B cell (primary cell): ENCODE data around the gene TEPSIN. TPM values are rescaled to one million over a fixed set of nuclear protein-coding genes. Genes with fewer than 3 reads are reported as not detected.

ENCODE experiments used
- ATAC-seq: fragments of 200-7000 bp; cut with Tn5 transposase; one replicate; pipeline ENCODE4 v1.10.0; 2021; ENCODE audit warnings: low read depth, mild to moderate bottlenecking, moderate number of reproducible peaks, moderate library complexity
- CTCF ChIA-PET: fragments of 350-600 bp; sonication (Branson Sonifier 250); formaldehyde crosslinking; loops from one replicate; lab custom pipeline; 2021; ENCODE audit warnings: antibody characterized with exemption, inconsistent platforms; lab: Charles Lee
- POLR2A ChIA-PET: fragments of 350-600 bp; sonication (Branson Sonifier 250); formaldehyde crosslinking; loops from one replicate; lab custom pipeline; 2021; ENCODE audit warnings: antibody characterized with exemption; lab: Charles Lee
- DNase-seq: peaks from one replicate; pipeline ENCODE4 v3.0.0; 2013
- H2AFZ ChIP-seq: 2 replicates; pipeline ENCODE4 v1.6.1; 2012; ENCODE audit warnings: mild to moderate bottlenecking, low read depth, low read length; ENCODE audit not compliant: insufficient read depth, poor library complexity, severe bottlenecking
- H3K27ac ChIP-seq, 2 donors: 1 replicate in 1 of 2; 2 replicates in 1 of 2; pipeline ENCODE4 v1.5.1; 2012 to 2013; ENCODE audit warnings: low read length in 2 of 2, mild to moderate bottlenecking in 2 of 2, moderate library complexity in 1 of 2
- H3K27me3 ChIP-seq, 4 experiments: fragments of 200-600 bp in 1 of 4; sonication (generic) in 1 of 4; replicated peaks in 1 of 4; 1 replicate in 2 of 4; 2 replicates in 2 of 4; pipeline versions ENCODE4 v1.6.1 to v1.7.0; 2013 to 2016; ENCODE audit warnings: low read length in 3 of 4, mild to moderate bottlenecking in 2 of 4, mixed read lengths in 1 of 4, moderate library complexity in 1 of 4; ENCODE audit not compliant: insufficient read depth in 4 of 4, control insufficient read depth in 3 of 4; ENCODE audit errors: control extremely low read depth in 1 of 4
- H3K36me3 ChIP-seq, 2 experiments: replicated peaks in 1 of 2; 1 replicate in 1 of 2; 2 replicates in 1 of 2; pipeline versions ENCODE4 v1.6.1 to v1.7.1; 2013; ENCODE audit warnings: low read length in 1 of 2; ENCODE audit not compliant: insufficient read depth in 2 of 2, control insufficient read depth in 1 of 2; ENCODE audit errors: control extremely low read depth in 1 of 2, extremely low read depth in 1 of 2
- H3K4me1 ChIP-seq, 2 donors: fragments of 200-600 bp in 1 of 2; sonication (generic) in 1 of 2; 1 replicate in 1 of 2; 2 replicates in 1 of 2; pipeline versions ENCODE4 v1.5.1 to v1.6.1; 2013 to 2017; ENCODE audit warnings: low read length in 2 of 2; ENCODE audit not compliant: control insufficient read depth in 2 of 2, insufficient read depth in 2 of 2
- H3K4me2 ChIP-seq: replicated peaks from 2 replicates; pipeline ENCODE3; 2012; ENCODE audit warnings: mild to moderate bottlenecking, low read depth, low read length; ENCODE audit not compliant: poor library complexity, severe bottlenecking
- H3K4me3 ChIP-seq, 5 experiments: fragments of 200-600 bp in 1 of 5; sonication (generic) in 1 of 5; 1 replicate in 3 of 5; 2 replicates in 2 of 5; pipeline versions ENCODE4 v1.5.1 to v1.7.0; 2011 to 2016; ENCODE audit warnings: low read length in 4 of 5, mild to moderate bottlenecking in 4 of 5, low read depth in 2 of 5, control low read depth in 1 of 5, moderate library complexity in 1 of 5; ENCODE audit not compliant: insufficient read depth in 1 of 5; ENCODE audit errors: control extremely low read depth in 1 of 5, extremely low read depth in 1 of 5
- H3K79me2 ChIP-seq: fragments of 200-600 bp; sonication (generic); one replicate; pipeline ENCODE4 v1.6.0; 2016; ENCODE audit warnings: low read length; ENCODE audit not compliant: control insufficient read depth, insufficient read depth
- H3K9ac ChIP-seq: fragments of 200-600 bp; sonication (generic); 2 replicates; pipeline ENCODE4 v1.6.1; 2017; ENCODE audit warnings: mild to moderate bottlenecking, low read length, moderate library complexity
- H3K9me3 ChIP-seq, 3 donors: one replicate each; pipeline versions ENCODE4 v1.6.1 to v1.7.1; 2013; ENCODE audit warnings: low read length in 2 of 3; ENCODE audit not compliant: control insufficient read depth in 2 of 3, insufficient read depth in 1 of 3; ENCODE audit errors: control extremely low read depth in 1 of 3
- H4K20me1 ChIP-seq: 2 replicates; pipeline ENCODE4 v1.6.0; 2012; ENCODE audit warnings: mild to moderate bottlenecking, low read length; ENCODE audit not compliant: insufficient read depth, control insufficient read depth, poor library complexity, severe bottlenecking
- H3K27ac Mint-ChIP-seq: one replicate; pipeline ENCODE4 v1.8.0; 2021; ENCODE audit warnings: mixed read lengths
- H3K27me3 Mint-ChIP-seq: one replicate; pipeline ENCODE4 v1.8.0; 2021; ENCODE audit warnings: mixed read lengths
- H3K4me1 Mint-ChIP-seq: one replicate; pipeline ENCODE4 v1.8.0; 2021; ENCODE audit warnings: mixed read lengths
- H3K4me3 Mint-ChIP-seq: one replicate; pipeline ENCODE4 v1.8.0; 2021; ENCODE audit warnings: mixed read lengths
- H3K9me3 Mint-ChIP-seq: one replicate; pipeline ENCODE4 v1.8.0; 2022; ENCODE audit warnings: mixed read lengths; ENCODE audit not compliant: insufficient read depth
- EZH2 ChIP-seq: IDR thresholded peaks from 2 replicates; pipeline ENCODE4 v1.6.1; 2012; ENCODE audit warnings: borderline replicate concordance, low read depth, mild to moderate bottlenecking, moderate library complexity, low read length; ENCODE audit not compliant: insufficient read depth, poor library complexity, severe bottlenecking
- WGBS: methylation state at CpG from one replicate; pipeline ENCODE4 v1.1.5; 2013; ENCODE audit warnings: missing lambda C conversion rate; ENCODE audit not compliant: insufficient coverage; 5-methylcytosine and 5-hydroxymethylcytosine counted together
- intact Hi-C: fragments of 100-400 bp; cut with micrococcal nuclease; formaldehyde crosslinking; loops from one replicate; pipeline ENCODE4 v1.10.0; 2022
- polyA plus RNA-seq: library from polyadenylated mRNA; depleted of rRNA; stranded (reverse); fragments of >200 nt; gene quantifications from 2 replicates; pipeline ENCODE4 v1.2.3, GENCODE V29; 2012
- total RNA-seq, 2 donors: library from RNA; stranded (reverse); fragments of 120-200 nt in 1 of 2; gene quantifications; 1 replicate in 1 of 2; 2 replicates in 1 of 2; pipeline versions ENCODE4 v1.2.3 to v1.2.4, GENCODE V29; 2013 to 2022
- TF ChIP-seq, protein P1 (sequence below): fragments of 200-600 bp; IDR thresholded peaks from one replicate; pipeline ENCODE4 v1.8.0; 2022; ENCODE audit warnings: antibody characterized with exemption, mild to moderate bottlenecking

The TEPSIN gene
- total and polyA plus RNA-seq, 2 donors (not counting 1 experiment from before 2014, with no cell fraction given), result 180 to 273 TPM

DNA sequence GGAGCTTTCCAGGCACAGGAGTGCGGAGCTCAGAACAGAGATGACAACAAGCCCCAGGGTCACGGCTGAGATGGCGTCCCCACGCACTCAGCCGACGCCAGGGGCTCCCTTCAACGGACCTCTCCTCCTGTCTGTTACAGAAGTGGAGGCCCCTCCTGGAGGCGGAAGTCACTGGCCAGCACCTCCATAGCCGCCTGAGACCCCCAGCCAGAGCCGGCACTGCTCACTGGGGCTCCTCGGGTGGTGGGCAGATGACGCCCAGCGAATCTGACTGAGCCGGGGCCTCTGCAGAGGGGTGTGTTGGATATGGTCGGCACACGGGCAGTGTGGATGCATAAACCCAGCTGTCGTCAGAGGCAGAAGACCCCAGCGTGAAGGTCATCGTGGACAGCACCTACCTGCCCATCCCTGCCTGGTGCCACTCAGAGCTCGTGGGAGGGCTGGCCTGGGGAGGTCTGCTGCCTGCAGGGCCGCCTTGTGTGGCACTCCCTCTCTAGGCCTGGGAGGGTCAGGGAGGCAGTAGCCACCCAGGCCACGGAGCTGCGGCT is 20.3 kb upstream of the TEPSIN start:
- Histone ChIP-seq H2AFZ (no peak overlapping the region), H3K4me2 (no peak overlapping the region), H4K20me1 (peaks cover 71% of the 10 kb centered on the region), H3K4me1 (peaks cover 0 to 4% of the 10 kb centered on the region in 2 donors), H3K36me3 (peaks cover 0 to 69% of the 10 kb centered on the region in 2 experiments), H3K79me2 (peaks cover 18% of the 10 kb centered on the region), H3K9me3 (no peaks in the 10 kb centered on the region), H3K27ac (no peak overlapping the region), H3K9ac (no peak overlapping the region), H3K27me3 (no peaks in the 10 kb centered on the region), H3K4me3 (no peak overlapping the region)
- Mint-ChIP-seq H3K4me1 (peaks cover 4% of the 10 kb centered on the region), H3K4me3 (no peak overlapping the region), H3K9me3 (no peaks in the 10 kb centered on the region), H3K27ac (no peak overlapping the region), H3K27me3 (no peaks in the 10 kb centered on the region)
- intact Hi-C loops, result loop anchor here (10.0 kb wide), 1 partner anchor 256 kb away; the partner anchor contains the start of gene ACTG1
- 91% methylated on average over 23 of the region's 23 CpGs for WGBS
- ChIA-PET POLR2A (no interaction called here), CTCF (interaction anchor here (1.2 kb wide), 1 partner anchor 32 kb away, joined by 5 read pairs; no protein-coding TSS in a partner anchor)
- no peak for TF ChIP-seq EZH2
- TF ChIP-seq, protein P1, sequence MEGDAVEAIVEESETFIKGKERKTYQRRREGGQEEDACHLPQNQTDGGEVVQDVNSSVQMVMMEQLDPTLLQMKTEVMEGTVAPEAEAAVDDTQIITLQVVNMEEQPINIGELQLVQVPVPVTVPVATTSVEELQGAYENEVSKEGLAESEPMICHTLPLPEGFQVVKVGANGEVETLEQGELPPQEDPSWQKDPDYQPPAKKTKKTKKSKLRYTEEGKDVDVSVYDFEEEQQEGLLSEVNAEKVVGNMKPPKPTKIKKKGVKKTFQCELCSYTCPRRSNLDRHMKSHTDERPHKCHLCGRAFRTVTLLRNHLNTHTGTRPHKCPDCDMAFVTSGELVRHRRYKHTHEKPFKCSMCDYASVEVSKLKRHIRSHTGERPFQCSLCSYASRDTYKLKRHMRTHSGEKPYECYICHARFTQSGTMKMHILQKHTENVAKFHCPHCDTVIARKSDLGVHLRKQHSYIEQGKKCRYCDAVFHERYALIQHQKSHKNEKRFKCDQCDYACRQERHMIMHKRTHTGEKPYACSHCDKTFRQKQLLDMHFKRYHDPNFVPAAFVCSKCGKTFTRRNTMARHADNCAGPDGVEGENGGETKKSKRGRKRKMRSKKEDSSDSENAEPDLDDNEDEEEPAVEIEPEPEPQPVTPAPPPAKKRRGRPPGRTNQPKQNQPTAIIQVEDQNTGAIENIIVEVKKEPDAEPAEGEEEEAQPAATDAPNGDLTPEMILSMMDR, result no peak
- ATAC-seq, result no peak
- DNase-seq, result no peak

DNA sequence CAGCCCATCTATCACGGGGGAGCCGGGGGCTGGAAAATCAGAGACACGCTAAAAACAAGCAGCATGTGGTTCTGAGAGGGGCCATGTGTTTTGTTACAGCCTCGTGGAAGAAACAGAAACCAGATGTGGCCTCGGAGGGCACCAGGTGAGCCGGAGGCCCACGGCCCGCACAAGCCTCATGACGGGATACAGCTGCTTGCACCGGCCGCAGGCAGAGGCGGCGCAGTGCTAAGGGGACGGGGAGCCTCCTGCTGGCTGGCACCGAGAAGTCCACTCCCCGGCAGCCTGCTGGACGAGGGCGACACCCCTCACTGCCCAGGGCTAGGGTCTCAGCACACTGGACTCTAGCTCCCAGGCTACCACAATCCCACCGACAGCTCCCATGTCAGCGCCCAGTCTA is 19.4 kb upstream of the TEPSIN start:
- no peak overlapping the region for H3K9ac ChIP-seq
- no peak overlapping the region for H3K27ac Mint-ChIP-seq
- CTCF ChIA-PET, result interaction anchor here (1.0 to 1.2 kb wide), 2 partner anchors 33 to 343 kb away, joined by 3 to 5 read pairs; no protein-coding TSS in a partner anchor
- H3K4me1 ChIP-seq, result peaks cover 0 to 4% of the 10 kb centered on the region in 2 donors
- no peak overlapping the region for H3K4me2 ChIP-seq
- no peak overlapping the region for H3K27ac ChIP-seq
- no peak overlapping the region for H3K4me3 Mint-ChIP-seq
- no peak overlapping the region for H2AFZ ChIP-seq
- 95% methylated on average over 20 of the region's 20 CpGs for WGBS
- H3K4me3 ChIP-seq, result no peak overlapping the region
- H3K36me3 ChIP-seq, result peaks cover 0 to 64% of the 10 kb centered on the region in 2 experiments
- DNase-seq (no peak), ATAC-seq (no peak)
- peaks cover 8% of the 10 kb centered on the region for H3K4me1 Mint-ChIP-seq
- no peaks in the 10 kb centered on the region for H3K9me3 Mint-ChIP-seq
- no peaks in the 10 kb centered on the region for H3K9me3 ChIP-seq
- intact Hi-C loops, result loop anchor here (10.0 kb wide), 1 partner anchor 257 kb away; the partner anchor contains the start of gene ACTG1
- TF ChIP-seq, protein P1, result no peak
- no peak for TF ChIP-seq EZH2
- H3K27me3 ChIP-seq, result no peaks in the 10 kb centered on the region
- H4K20me1 ChIP-seq, result peaks cover 71% of the 10 kb centered on the region
- no peaks in the 10 kb centered on the region for H3K27me3 Mint-ChIP-seq
- POLR2A ChIA-PET, result no interaction called here
- H3K79me2 ChIP-seq, result peaks cover 22% of the 10 kb centered on the region
